GM18873 (cell line): ENCODE data around the gene PDGFB.
"Not testable (repeated sequence)": the region's sequence is repeated elsewhere in the genome, so short reads cannot be mapped to it uniquely, and the experiment has no call there.

Experiments used
- ATAC-seq: cut with Tn5 transposase; IDR thresholded peaks from one replicate; pipeline ENCODE4 v1.9.1; 2021; ENCODE audit warnings: mild to moderate bottlenecking, moderate library complexity, moderate number of reproducible peaks; ENCODE audit not compliant: unreplicated experiment, low FRiP score

The PDGFB gene

GRCh38 chr22:39230261-39231196 lies 14.3 kb downstream of the PDGFB start:
- ATAC-seq = no peak

- no peak for ATAC-seq
These were observed 15.0 kb downstream of the PDGFB start for GRCh38 chr22:39229688-39230260.

GRCh38 chr22:39229075-39229474 lies 15.7 kb downstream of the PDGFB start:
- no peak for ATAC-seq

GRCh38 chr22:39227542-39228272 lies 17.1 kb downstream of the PDGFB start:
- no peak for ATAC-seq

GRCh38 chr22:39226353-39226752 lies 18.4 kb downstream of the PDGFB start:
- ATAC-seq = no peak

- ATAC-seq = no peak
These were observed 19.2 kb downstream of the PDGFB start for GRCh38 chr22:39225591-39225990.

GRCh38 chr22:39224550-39224949 lies 20.2 kb downstream of the PDGFB start:
- ATAC-seq = no peak

GRCh38 chr22:39223091-39223710 lies 21.6 kb downstream of the PDGFB start:
- no peak for ATAC-seq

GRCh38 chr22:39221999-39222686 lies 22.6 kb downstream of the PDGFB start:
- ATAC-seq = no peak

- no peak for ATAC-seq
These were observed 23.6 kb downstream of the PDGFB start for GRCh38 chr22:39220890-39221850.

- no peak for ATAC-seq
These were observed 24.3 kb downstream of the PDGFB start for GRCh38 chr22:39220450-39220849.

- ATAC-seq = no peak
These were observed 25.4 kb downstream of the PDGFB start for GRCh38 chr22:39219071-39220039.

GRCh38 chr22:39218432-39218831 lies 26.4 kb downstream of the PDGFB start:
- ATAC-seq = not testable (repeated sequence)

GRCh38 chr22:39216143-39216490 lies 28.7 kb downstream of the PDGFB start:
- ATAC-seq = no peak

GRCh38 chr22:39215426-39216142 lies 29.2 kb downstream of the PDGFB start:
- no peak for ATAC-seq

- ATAC-seq = no peak
These were observed 29.7 kb downstream of the PDGFB start for GRCh38 chr22:39215070-39215396.

- ATAC-seq = no peak
These were observed 30.3 kb downstream of the PDGFB start for GRCh38 chr22:39214383-39215069.
